ENCODE measurements around the gene LARGE1. TPM values are rescaled to one million over a fixed set of nuclear protein-coding genes. Genes with fewer than 3 reads are reported as not detected.

LARGE1 gene
- total and polyA plus RNA-seq, 5 donors from 2014 or later, result not detected

DNA sequence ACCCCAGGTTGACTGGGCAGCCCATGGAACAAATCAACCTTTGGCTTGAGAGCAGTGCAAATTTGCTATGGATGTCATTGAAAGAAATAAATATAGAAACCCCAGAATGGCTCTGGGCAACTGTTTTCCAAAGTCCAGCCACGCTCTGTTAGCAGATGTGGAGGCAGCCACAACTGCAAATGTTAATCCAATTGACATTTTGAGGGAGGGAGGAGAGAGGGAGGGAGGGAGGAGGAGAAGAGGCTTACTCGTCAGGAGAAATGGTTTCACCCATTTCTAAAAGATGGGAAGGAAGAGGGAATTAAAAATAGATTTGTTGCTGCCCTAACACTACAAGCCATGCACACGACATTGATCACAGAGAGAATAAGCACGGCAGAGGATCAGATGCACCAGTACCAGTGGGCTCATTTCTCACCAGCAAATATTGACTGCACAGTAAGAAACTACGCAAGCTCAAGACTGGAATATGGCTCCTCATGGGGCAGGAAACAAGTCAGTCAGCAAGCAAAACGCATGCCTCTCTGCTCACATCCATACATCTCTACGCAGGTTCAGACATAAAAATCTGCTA lies 229.1 kb downstream of the LARGE1 start:
- H3K27me3 ChIP-seq (ENCODE audit: control insufficient read depth, insufficient read depth, low read length), result no peaks in the 10 kb centered on the region
- Mint-ChIP-seq H3K27me3 (no peaks in the 10 kb centered on the region), H3K9me3 (peaks cover 3 to 13% (median 4%) of the 10 kb centered on the region in 7 donors)

DNA sequence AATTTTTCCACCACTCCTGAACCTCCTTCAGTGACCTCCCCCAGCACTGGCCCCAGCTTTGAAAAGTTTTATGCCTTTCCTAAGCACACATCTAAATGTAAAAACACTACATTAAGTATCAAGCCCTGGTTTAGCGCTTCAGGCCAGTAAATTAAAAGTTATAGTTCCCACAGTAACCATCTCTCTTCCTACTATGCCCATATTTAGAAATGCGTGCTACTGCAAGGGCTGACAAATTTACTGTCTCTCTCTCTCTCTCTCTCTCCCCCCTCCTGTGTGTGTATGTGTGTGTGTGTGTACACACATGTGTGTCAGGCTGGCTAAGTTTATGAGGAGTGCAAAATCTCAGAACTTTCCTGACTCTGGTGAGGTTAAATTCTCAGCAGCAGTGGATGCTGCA lies 231.4 kb downstream of the LARGE1 start:
- Histone ChIP-seq H3K36me3 (ENCODE audit: control insufficient read depth, insufficient read depth, low read length) (no peaks in the 10 kb centered on the region), H3K4me1 (ENCODE audit: control insufficient read depth, insufficient read depth, low read length, poor library complexity, severe bottlenecking) (no peaks in the 10 kb centered on the region), H3K4me3 (ENCODE audit: low read depth, low read length) (no peak overlapping the region), H3K27ac (ENCODE audit: insufficient read depth, low read length, poor library complexity, severe bottlenecking) (no peak overlapping the region), H3K27me3 (ENCODE audit: control insufficient read depth, insufficient read depth, low read length) (no peaks in the 10 kb centered on the region), H3K9me3 (ENCODE audit: control insufficient read depth in 2 of 2, low read length in 2 of 2) (peaks cover 0 to 2% of the 10 kb centered on the region in 2 experiments)
- H3K27ac Mint-ChIP-seq, result no peak overlapping the region
- no peaks in the 10 kb centered on the region for H3K4me1 Mint-ChIP-seq
- no peaks in the 10 kb centered on the region for H3K27me3 Mint-ChIP-seq
- peaks cover 0 to 13% (median 4%) of the 10 kb centered on the region in 7 donors for H3K9me3 Mint-ChIP-seq
- H3K4me3 Mint-ChIP-seq, result no peak overlapping the region
- DNase-seq, result no peak
- ATAC-seq (ENCODE audit: low read depth in 2 of 2), result no peak
- H3K36me3 Mint-ChIP-seq, result no peaks in the 10 kb centered on the region

More for the DNA sequence above, 229.1 kb downstream of the LARGE1 start:
- H3K4me1 Mint-ChIP-seq, result no peaks in the 10 kb centered on the region
- DNase-seq (no peak), ATAC-seq (ENCODE audit: low read depth in 2 of 2) (no peak)
- H3K36me3 Mint-ChIP-seq, result no peaks in the 10 kb centered on the region
- no peak overlapping the region for H3K4me3 ChIP-seq (ENCODE audit: low read depth, low read length)
- H3K27ac Mint-ChIP-seq, result no peak overlapping the region
- H3K9me3 ChIP-seq (ENCODE audit: control insufficient read depth in 2 of 2, low read length in 2 of 2), result peaks cover 0 to 2% of the 10 kb centered on the region in 2 experiments
- H3K4me1 ChIP-seq (ENCODE audit: control insufficient read depth, insufficient read depth, low read length, poor library complexity, severe bottlenecking), result no peaks in the 10 kb centered on the region
- no peak overlapping the region for H3K4me3 Mint-ChIP-seq
- H3K36me3 ChIP-seq (ENCODE audit: control insufficient read depth, insufficient read depth, low read length), result no peaks in the 10 kb centered on the region
- no peak overlapping the region for H3K27ac ChIP-seq (ENCODE audit: insufficient read depth, low read length, poor library complexity, severe bottlenecking)

DNA sequence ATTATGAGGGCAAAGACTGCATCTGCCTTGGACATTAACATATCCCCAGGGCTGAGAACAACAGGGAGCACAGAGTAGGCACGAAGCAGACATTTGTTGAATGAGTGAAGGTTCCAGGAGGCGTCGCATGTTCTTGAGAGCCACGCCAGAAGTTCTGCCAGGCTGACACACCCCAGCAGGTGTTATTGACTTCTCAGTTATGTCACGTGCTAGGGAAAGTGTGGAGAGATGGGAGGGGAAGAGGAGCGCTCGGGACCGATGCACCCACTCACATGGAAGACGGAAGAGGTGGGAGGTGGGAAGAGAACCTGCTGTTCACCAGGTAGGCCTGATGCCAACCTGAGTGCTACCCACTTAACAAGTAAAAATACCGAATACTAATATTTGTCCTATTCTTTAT lies 232.8 kb downstream of the LARGE1 start:
- DNase-seq (no peak), ATAC-seq (ENCODE audit: low read depth in 2 of 2) (no peak)
- H3K27me3 ChIP-seq (ENCODE audit: control insufficient read depth, insufficient read depth, low read length), result no peaks in the 10 kb centered on the region
- no peak overlapping the region for H3K27ac ChIP-seq (ENCODE audit: insufficient read depth, low read length, poor library complexity, severe bottlenecking)
- no peaks in the 10 kb centered on the region for H3K4me1 Mint-ChIP-seq
- no peak overlapping the region for H3K4me3 Mint-ChIP-seq
- H3K27me3 Mint-ChIP-seq, result no peaks in the 10 kb centered on the region
- no peaks in the 10 kb centered on the region for H3K4me1 ChIP-seq (ENCODE audit: control insufficient read depth, insufficient read depth, low read length, poor library complexity, severe bottlenecking)
- no peaks in the 10 kb centered on the region for H3K36me3 ChIP-seq (ENCODE audit: control insufficient read depth, insufficient read depth, low read length)
- H3K27ac Mint-ChIP-seq, result no peak overlapping the region
- H3K36me3 Mint-ChIP-seq, result no peaks in the 10 kb centered on the region
- peaks cover 0 to 2% of the 10 kb centered on the region in 2 experiments for H3K9me3 ChIP-seq (ENCODE audit: control insufficient read depth in 2 of 2, low read length in 2 of 2)
- no peak overlapping the region for H3K4me3 ChIP-seq (ENCODE audit: low read depth, low read length)
- peaks cover 0 to 10% (median 3%) of the 10 kb centered on the region in 7 donors for H3K9me3 Mint-ChIP-seq

DNA sequence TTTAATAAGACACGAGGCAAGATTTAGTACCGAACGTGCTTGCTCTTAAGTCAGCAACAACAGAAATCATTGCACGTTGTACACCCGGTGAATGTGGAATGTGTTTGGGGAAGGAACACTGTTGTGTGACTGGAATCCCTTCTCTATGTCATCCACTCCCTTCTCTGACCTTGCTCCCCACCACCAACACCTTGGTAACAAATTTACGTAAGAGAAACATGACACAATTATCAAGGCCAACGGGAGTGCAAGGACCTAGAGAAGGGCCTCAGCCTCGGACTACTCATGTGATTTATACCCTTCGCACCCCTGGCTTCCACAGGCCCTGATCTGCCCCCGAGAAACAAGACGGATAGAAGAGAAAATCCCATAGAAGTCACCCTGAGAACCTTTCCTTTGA lies 236.2 kb downstream of the LARGE1 start:
- H3K27ac Mint-ChIP-seq, result no peak overlapping the region
- no peak overlapping the region for H3K4me3 ChIP-seq (ENCODE audit: low read depth, low read length)
- no peaks in the 10 kb centered on the region for H3K36me3 ChIP-seq (ENCODE audit: control insufficient read depth, insufficient read depth, low read length)
- no peaks in the 10 kb centered on the region for H3K4me1 Mint-ChIP-seq
- DNase-seq, result no peak
- H3K4me3 Mint-ChIP-seq, result no peak overlapping the region
- no peak overlapping the region for H3K27ac ChIP-seq (ENCODE audit: insufficient read depth, low read length, poor library complexity, severe bottlenecking)
- no peaks in the 10 kb centered on the region for H3K27me3 Mint-ChIP-seq
- no peak for ATAC-seq (ENCODE audit: low read depth in 2 of 2)
- no peaks in the 10 kb centered on the region for H3K9me3 ChIP-seq (ENCODE audit: control insufficient read depth in 2 of 2, low read length in 2 of 2)
- H3K9me3 Mint-ChIP-seq, result peaks cover 0 to 9% (median 3%) of the 10 kb centered on the region in 7 donors
- H3K4me1 ChIP-seq (ENCODE audit: control insufficient read depth, insufficient read depth, low read length, poor library complexity, severe bottlenecking), result no peaks in the 10 kb centered on the region
- H3K27me3 ChIP-seq (ENCODE audit: control insufficient read depth, insufficient read depth, low read length), result no peaks in the 10 kb centered on the region
- no peaks in the 10 kb centered on the region for H3K36me3 Mint-ChIP-seq

DNA sequence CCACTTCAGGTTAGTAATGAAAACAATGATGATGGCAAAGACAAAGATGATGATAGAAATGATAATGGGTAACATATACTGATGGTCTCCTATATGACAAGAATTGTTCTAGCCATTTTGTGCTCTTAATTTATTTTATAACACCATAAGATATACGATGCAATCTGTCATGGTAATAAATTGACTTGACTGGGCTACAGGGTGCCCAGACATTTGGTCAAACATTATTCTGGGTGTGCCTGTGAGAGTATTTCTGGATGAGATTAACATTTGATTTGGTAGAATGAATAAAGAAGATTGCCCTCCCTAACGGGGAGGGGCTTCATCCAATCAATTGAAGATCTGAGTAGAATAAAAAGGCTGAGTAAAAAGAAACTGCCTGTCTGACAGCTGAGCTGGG lies 237.3 kb downstream of the LARGE1 start:
- Mint-ChIP-seq H3K9me3 (peaks cover 0 to 9% (median 2%) of the 10 kb centered on the region in 7 donors), H3K4me1 (no peaks in the 10 kb centered on the region), H3K36me3 (no peaks in the 10 kb centered on the region), H3K27me3 (no peaks in the 10 kb centered on the region), H3K4me3 (no peak overlapping the region), H3K27ac (no peak overlapping the region)
- Histone ChIP-seq H3K27me3 (ENCODE audit: control insufficient read depth, insufficient read depth, low read length) (no peaks in the 10 kb centered on the region), H3K4me1 (ENCODE audit: control insufficient read depth, insufficient read depth, low read length, poor library complexity, severe bottlenecking) (no peaks in the 10 kb centered on the region), H3K36me3 (ENCODE audit: control insufficient read depth, insufficient read depth, low read length) (no peaks in the 10 kb centered on the region), H3K4me3 (ENCODE audit: low read depth, low read length) (no peak overlapping the region), H3K27ac (ENCODE audit: insufficient read depth, low read length, poor library complexity, severe bottlenecking) (no peak overlapping the region), H3K9me3 (ENCODE audit: control insufficient read depth in 2 of 2, low read length in 2 of 2) (no peaks in the 10 kb centered on the region)
- no peak for DNase-seq
- no peak for ATAC-seq (ENCODE audit: low read depth in 2 of 2)

DNA sequence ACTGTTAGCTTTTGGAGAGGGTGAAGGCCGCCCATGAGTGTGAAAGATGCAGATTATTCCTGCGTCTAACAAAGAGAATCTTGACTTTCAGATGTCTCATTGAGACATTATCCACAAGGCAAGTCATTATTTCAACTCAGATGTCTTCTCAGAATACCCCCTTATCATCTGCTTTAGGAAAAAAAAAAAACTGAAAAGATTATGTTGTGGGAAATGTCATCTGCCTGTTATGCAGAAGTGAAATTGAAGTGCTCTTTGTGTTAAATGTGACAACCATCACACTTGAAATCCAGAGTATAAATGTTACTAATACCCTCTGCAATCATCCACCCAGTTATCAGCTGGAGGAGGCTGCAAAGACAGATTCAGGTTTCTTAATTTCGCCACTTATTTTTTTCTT lies 239.6 kb downstream of the LARGE1 start:
- no peak for DNase-seq
- peaks cover 0 to 9% (median 2%) of the 10 kb centered on the region in 7 donors for H3K9me3 Mint-ChIP-seq
- no peaks in the 10 kb centered on the region for H3K27me3 ChIP-seq (ENCODE audit: control insufficient read depth, insufficient read depth, low read length)
- H3K27ac Mint-ChIP-seq, result no peak overlapping the region
- H3K4me1 ChIP-seq (ENCODE audit: control insufficient read depth, insufficient read depth, low read length, poor library complexity, severe bottlenecking), result no peaks in the 10 kb centered on the region
- ATAC-seq (ENCODE audit: low read depth in 2 of 2), result no peak
- no peaks in the 10 kb centered on the region for H3K9me3 ChIP-seq (ENCODE audit: control insufficient read depth in 2 of 2, low read length in 2 of 2)
- H3K36me3 ChIP-seq (ENCODE audit: control insufficient read depth, insufficient read depth, low read length), result no peaks in the 10 kb centered on the region
- H3K4me1 Mint-ChIP-seq, result no peaks in the 10 kb centered on the region
- H3K27ac ChIP-seq (ENCODE audit: insufficient read depth, low read length, poor library complexity, severe bottlenecking), result no peak overlapping the region
- H3K36me3 Mint-ChIP-seq, result no peaks in the 10 kb centered on the region
- H3K27me3 Mint-ChIP-seq, result no peaks in the 10 kb centered on the region
- H3K4me3 Mint-ChIP-seq, result no peak overlapping the region
- H3K4me3 ChIP-seq (ENCODE audit: low read depth, low read length), result no peak overlapping the region

DNA sequence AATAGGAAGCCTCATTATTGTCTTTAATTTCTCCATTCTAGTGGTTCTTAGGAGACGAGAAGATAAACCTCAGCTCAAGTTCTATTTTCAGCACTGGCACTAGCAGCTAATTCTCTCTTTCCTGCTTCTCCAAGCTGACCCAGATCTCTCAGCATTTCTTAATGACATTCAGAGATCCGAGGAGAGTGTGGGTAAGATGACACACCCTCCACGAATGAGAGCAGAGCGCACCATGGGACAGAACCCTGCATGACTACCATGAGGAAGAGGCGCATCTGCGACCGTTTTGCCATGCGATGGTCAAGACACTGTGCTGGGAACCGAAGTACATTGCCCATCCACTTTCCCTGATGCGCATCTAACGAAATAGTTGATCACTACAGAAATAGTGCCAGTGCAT lies 241.8 kb downstream of the LARGE1 start:
- H3K9me3 ChIP-seq (ENCODE audit: control insufficient read depth in 2 of 2, low read length in 2 of 2), result no peaks in the 10 kb centered on the region
- no peak overlapping the region for H3K27ac ChIP-seq (ENCODE audit: insufficient read depth, low read length, poor library complexity, severe bottlenecking)
- H3K36me3 ChIP-seq (ENCODE audit: control insufficient read depth, insufficient read depth, low read length), result no peaks in the 10 kb centered on the region
- no peak overlapping the region for H3K27ac Mint-ChIP-seq
- DNase-seq (no peak), ATAC-seq (ENCODE audit: low read depth in 2 of 2) (no peak)
- no peak overlapping the region for H3K4me3 ChIP-seq (ENCODE audit: low read depth, low read length)
- no peaks in the 10 kb centered on the region for H3K36me3 Mint-ChIP-seq
- H3K9me3 Mint-ChIP-seq, result peaks cover 0 to 12% (median 5%) of the 10 kb centered on the region in 7 donors
- no peaks in the 10 kb centered on the region for H3K4me1 Mint-ChIP-seq
- no peaks in the 10 kb centered on the region for H3K27me3 Mint-ChIP-seq
- H3K4me3 Mint-ChIP-seq, result no peak overlapping the region
- no peaks in the 10 kb centered on the region for H3K4me1 ChIP-seq (ENCODE audit: control insufficient read depth, insufficient read depth, low read length, poor library complexity, severe bottlenecking)
- no peaks in the 10 kb centered on the region for H3K27me3 ChIP-seq (ENCODE audit: control insufficient read depth, insufficient read depth, low read length)

DNA sequence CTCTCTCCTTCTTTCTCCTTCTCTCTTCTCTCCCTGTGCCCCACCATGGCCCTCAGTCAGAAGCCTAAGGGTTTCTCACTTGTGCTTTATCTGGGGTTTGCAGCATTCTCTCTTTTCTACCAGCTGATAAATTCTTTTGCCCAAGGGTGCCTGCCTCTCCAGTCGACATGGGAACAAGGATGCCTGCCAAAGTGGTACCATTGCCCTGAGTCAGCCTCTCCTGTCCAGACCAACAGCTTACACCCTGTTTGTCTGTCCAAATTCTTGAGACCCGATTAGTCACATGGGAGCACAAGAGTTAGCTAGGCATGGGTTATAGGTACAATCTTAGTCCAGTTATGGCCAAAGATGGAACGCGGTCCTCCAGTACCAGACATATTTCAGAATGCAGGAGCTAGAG lies 242.7 kb downstream of the LARGE1 start:
- no peak overlapping the region for H3K4me3 Mint-ChIP-seq
- Histone ChIP-seq H3K36me3 (ENCODE audit: control insufficient read depth, insufficient read depth, low read length) (no peaks in the 10 kb centered on the region), H3K9me3 (ENCODE audit: control insufficient read depth in 2 of 2, low read length in 2 of 2) (no peaks in the 10 kb centered on the region), H3K4me1 (ENCODE audit: control insufficient read depth, insufficient read depth, low read length, poor library complexity, severe bottlenecking) (no peaks in the 10 kb centered on the region), H3K4me3 (ENCODE audit: low read depth, low read length) (no peak overlapping the region), H3K27me3 (ENCODE audit: control insufficient read depth, insufficient read depth, low read length) (no peaks in the 10 kb centered on the region), H3K27ac (ENCODE audit: insufficient read depth, low read length, poor library complexity, severe bottlenecking) (no peak overlapping the region)
- H3K27ac Mint-ChIP-seq, result no peak overlapping the region
- H3K27me3 Mint-ChIP-seq, result no peaks in the 10 kb centered on the region
- H3K9me3 Mint-ChIP-seq, result peaks cover 0 to 7% (median 5%) of the 10 kb centered on the region in 7 donors
- ATAC-seq (ENCODE audit: low read depth in 2 of 2) (no peak), DNase-seq (no peak)
- H3K36me3 Mint-ChIP-seq, result no peaks in the 10 kb centered on the region
- H3K4me1 Mint-ChIP-seq, result no peaks in the 10 kb centered on the region

Data from CD4-positive, CD25-positive, alpha-beta regulatory T cell (primary cell).